ENCODE data around the gene ST8SIA2. TPM values are rescaled to one million over a fixed set of nuclear protein-coding genes. Genes with fewer than 3 reads are reported as not detected.
A peak's percentile ranks its signal among the peaks of the same experiment; 100 is the strongest.

Gene ST8SIA2
- total and polyA plus RNA-seq, 3 donors from 2014 or later: 0.12 to 0.31 (median 0.24) TPM

GRCh38 chr15:92394309-92395097 lies 822 bp downstream of the ST8SIA2 start:
- TF ChIP-seq CTCF (IDR thresholded peaks at IDR 0.05): no peak
- TF ChIP-seq POLR2A (IDR thresholded peaks at IDR 0.05): no peak
- no peak overlapping the region for H3K27ac ChIP-seq
- peaks cover 10% of the 10 kb centered on the region for H3K4me1 ChIP-seq
- DNase-seq: peak; percentile 25
- H3K27me3 ChIP-seq: no peaks in the 10 kb centered on the region
- 0% methylated on average over 47 of the region's 78 CpGs; no CpG with 5 or more reads in 1 of the 2 donors for WGBS, 2 donors
- H3K4me3 ChIP-seq: peak overlapping the region; percentile 18 to 47
- H3K36me3 ChIP-seq (ENCODE audit: low read depth, missing control alignments): no peaks in the 10 kb centered on the region
- no peaks in the 10 kb centered on the region for H3K9me3 ChIP-seq
- intact Hi-C loops (cut with DNase I; ENCODE audit: low total_unique reads): no loop called here

GRCh38 chr15:92395098-92395635 lies 1.5 kb downstream of the ST8SIA2 start:
- no peak for DNase-seq
- Histone ChIP-seq H3K4me1 (peaks cover 10% of the 10 kb centered on the region), H3K27ac (no peak overlapping the region), H3K27me3 (no peaks in the 10 kb centered on the region), H3K9me3 (no peaks in the 10 kb centered on the region), H3K36me3 (ENCODE audit: low read depth, missing control alignments) (no peaks in the 10 kb centered on the region), H3K4me3 (peak overlapping the region; percentile 18 to 47)
- intact Hi-C loops (cut with DNase I; ENCODE audit: low total_unique reads): no loop called here
- TF ChIP-seq POLR2A (IDR thresholded peaks at IDR 0.05): no peak
- TF ChIP-seq CTCF (IDR thresholded peaks at IDR 0.05): no peak
- 10 to 13% methylated on average over 17 to 22 of the region's 22 CpGs for WGBS, 2 donors

GRCh38 chr15:92399271-92399950 lies 5.7 kb downstream of the ST8SIA2 start:
- H3K9me3 ChIP-seq: no peaks in the 10 kb centered on the region
- WGBS, 2 donors: 55 to 65% methylated on average over 8 of the region's 8 CpGs
- H3K4me1 ChIP-seq: peaks cover 5% of the 10 kb centered on the region
- no peaks in the 10 kb centered on the region for H3K27me3 ChIP-seq
- no peak overlapping the region for H3K27ac ChIP-seq
- intact Hi-C loops (cut with DNase I; ENCODE audit: low total_unique reads): no loop called here
- H3K4me3 ChIP-seq: no peak overlapping the region
- no peak for DNase-seq
- no peaks in the 10 kb centered on the region for H3K36me3 ChIP-seq (ENCODE audit: low read depth, missing control alignments)
- no peak for TF ChIP-seq CTCF (IDR thresholded peaks at IDR 0.05)

GRCh38 chr15:92400573-92400972 lies 6.9 kb downstream of the ST8SIA2 start:
- no peak for DNase-seq
- intact Hi-C loops (cut with DNase I; ENCODE audit: low total_unique reads): no loop called here
- WGBS, 2 donors: 73 to 82% methylated on average over 8 of the region's 8 CpGs
- H3K4me3 ChIP-seq: no peak overlapping the region
- H3K36me3 ChIP-seq (ENCODE audit: low read depth, missing control alignments): no peaks in the 10 kb centered on the region
- TF ChIP-seq POLR2A (IDR thresholded peaks at IDR 0.05) (no peak), CTCF (IDR thresholded peaks at IDR 0.05) (no peak)
- H3K4me1 ChIP-seq: no peaks in the 10 kb centered on the region
- no peaks in the 10 kb centered on the region for H3K27me3 ChIP-seq
- H3K9me3 ChIP-seq: no peaks in the 10 kb centered on the region
- H3K27ac ChIP-seq: no peak overlapping the region
